Measurements from ENCODE around the gene USP3. TPM values are rescaled to one million over a fixed set of nuclear protein-coding genes. Genes with fewer than 3 reads are reported as not detected.
A peak's percentile ranks its signal among the peaks of the same experiment; 100 is the strongest.
"Not testable (repeated sequence)": the region's sequence is repeated elsewhere in the genome, so short reads cannot be mapped to it uniquely, and the experiment has no call there.

USP3 gene
- total and polyA plus RNA-seq, 9 donors: 15.0 to 34.5 (median 22.0) TPM

GRCh38 chr15:63617627-63618026 lies 113.2 kb downstream of the USP3 start:
- not testable (repeated sequence) for H3K27ac ChIP-seq (ENCODE audit: low read length); H3K4me1 ChIP-seq (ENCODE audit: control insufficient read depth, insufficient read depth, low read length); H3K4me3 ChIP-seq (ENCODE audit: low read length); H3K9me3 ChIP-seq (replicated peaks; ENCODE audit: control insufficient read depth, low read depth, low read length); DNase-seq; H3K27me3 ChIP-seq (ENCODE audit: control insufficient read depth, insufficient read depth, low read length)
- peaks cover 38% of the 10 kb centered on the region for H3K36me3 ChIP-seq (ENCODE audit: control insufficient read depth, insufficient read depth, low read length)
- WGBS (ENCODE audit: insufficient coverage): no CpG with 5 or more reads among the region's 3 CpGs

GRCh38 chr15:63620760-63621159 lies 116.4 kb downstream of the USP3 start:
- no CpG with 5 or more reads among the region's 2 CpGs for WGBS (ENCODE audit: insufficient coverage)
- DNase-seq; H3K9me3 ChIP-seq (replicated peaks; ENCODE audit: control insufficient read depth, low read depth, low read length); H3K27me3 ChIP-seq (ENCODE audit: control insufficient read depth, insufficient read depth, low read length); H3K4me1 ChIP-seq (ENCODE audit: control insufficient read depth, insufficient read depth, low read length); H3K4me3 ChIP-seq (ENCODE audit: low read length); H3K27ac ChIP-seq (ENCODE audit: low read length): not testable (repeated sequence)
- peaks cover 35% of the 10 kb centered on the region for H3K36me3 ChIP-seq (ENCODE audit: control insufficient read depth, insufficient read depth, low read length)

- DNase-seq: no peak
- H3K4me1 ChIP-seq (ENCODE audit: control insufficient read depth, insufficient read depth, low read length): no peaks in the 10 kb centered on the region
- no peak overlapping the region for H3K4me3 ChIP-seq (ENCODE audit: low read length)
- 92% methylated on average over 5 of the region's 8 CpGs for WGBS (ENCODE audit: insufficient coverage)
- no peaks in the 10 kb centered on the region for H3K9me3 ChIP-seq (replicated peaks; ENCODE audit: control insufficient read depth, low read depth, low read length)
- peaks cover 43% of the 10 kb centered on the region for H3K36me3 ChIP-seq (ENCODE audit: control insufficient read depth, insufficient read depth, low read length)
- H3K27me3 ChIP-seq (ENCODE audit: control insufficient read depth, insufficient read depth, low read length): no peaks in the 10 kb centered on the region
- no peak overlapping the region for H3K27ac ChIP-seq (ENCODE audit: low read length)
Measured at GRCh38 chr15:63623232-63623969, 119.0 kb downstream of the USP3 start.

- no peak overlapping the region for H3K4me3 ChIP-seq (ENCODE audit: low read length)
- no peaks in the 10 kb centered on the region for H3K9me3 ChIP-seq (replicated peaks; ENCODE audit: control insufficient read depth, low read depth, low read length)
- WGBS (ENCODE audit: insufficient coverage): no CpG with 5 or more reads among the region's 1 CpG
- DNase-seq: no peak
- peaks cover 71% of the 10 kb centered on the region for H3K36me3 ChIP-seq (ENCODE audit: control insufficient read depth, insufficient read depth, low read length)
- no peaks in the 10 kb centered on the region for H3K4me1 ChIP-seq (ENCODE audit: control insufficient read depth, insufficient read depth, low read length)
- no peak overlapping the region for H3K27ac ChIP-seq (ENCODE audit: low read length)
- H3K27me3 ChIP-seq (ENCODE audit: control insufficient read depth, insufficient read depth, low read length): no peaks in the 10 kb centered on the region
Measured at GRCh38 chr15:63626955-63627354, 122.6 kb downstream of the USP3 start.

GRCh38 chr15:63628123-63628822 lies 123.9 kb downstream of the USP3 start:
- no peak overlapping the region for H3K27ac ChIP-seq (ENCODE audit: low read length)

GRCh38 chr15:63630036-63630751 lies 125.8 kb downstream of the USP3 start:
- H3K27ac ChIP-seq (ENCODE audit: low read length): no peak overlapping the region
- H3K4me1 ChIP-seq (ENCODE audit: control insufficient read depth, insufficient read depth, low read length): no peaks in the 10 kb centered on the region
- no peak for DNase-seq
- H3K9me3 ChIP-seq (replicated peaks; ENCODE audit: control insufficient read depth, low read depth, low read length): no peaks in the 10 kb centered on the region
- no peaks in the 10 kb centered on the region for H3K27me3 ChIP-seq (ENCODE audit: control insufficient read depth, insufficient read depth, low read length)
- peaks cover 65% of the 10 kb centered on the region for H3K36me3 ChIP-seq (ENCODE audit: control insufficient read depth, insufficient read depth, low read length)
- WGBS (ENCODE audit: insufficient coverage): no CpG with 5 or more reads among the region's 7 CpGs
- no peak overlapping the region for H3K4me3 ChIP-seq (ENCODE audit: low read length)

More at GRCh38 chr15:63628123-63628822, 123.9 kb downstream of the USP3 start:
- peaks cover 72% of the 10 kb centered on the region for H3K36me3 ChIP-seq (ENCODE audit: control insufficient read depth, insufficient read depth, low read length)
- 92% methylated on average over 6 of the region's 13 CpGs for WGBS (ENCODE audit: insufficient coverage)
- H3K4me1 ChIP-seq (ENCODE audit: control insufficient read depth, insufficient read depth, low read length): no peaks in the 10 kb centered on the region
- no peaks in the 10 kb centered on the region for H3K27me3 ChIP-seq (ENCODE audit: control insufficient read depth, insufficient read depth, low read length)
- no peak overlapping the region for H3K4me3 ChIP-seq (ENCODE audit: low read length)
- peak; percentile 32 for DNase-seq
- H3K9me3 ChIP-seq (replicated peaks; ENCODE audit: control insufficient read depth, low read depth, low read length): no peaks in the 10 kb centered on the region

GRCh38 chr15:63633312-63633711 lies 128.9 kb downstream of the USP3 start:
- H3K36me3 ChIP-seq (ENCODE audit: control insufficient read depth, insufficient read depth, low read length): peaks cover 58% of the 10 kb centered on the region
- H3K27me3 ChIP-seq (ENCODE audit: control insufficient read depth, insufficient read depth, low read length): no peaks in the 10 kb centered on the region
- no peaks in the 10 kb centered on the region for H3K4me1 ChIP-seq (ENCODE audit: control insufficient read depth, insufficient read depth, low read length)
- H3K4me3 ChIP-seq (ENCODE audit: low read length): no peak overlapping the region
- no peak for DNase-seq
- no CpG with 5 or more reads among the region's 2 CpGs for WGBS (ENCODE audit: insufficient coverage)
- H3K27ac ChIP-seq (ENCODE audit: low read length): no peak overlapping the region
- no peaks in the 10 kb centered on the region for H3K9me3 ChIP-seq (replicated peaks; ENCODE audit: control insufficient read depth, low read depth, low read length)

GRCh38 chr15:63634154-63634553 lies 129.8 kb downstream of the USP3 start:
- Histone ChIP-seq H3K27me3 (ENCODE audit: control insufficient read depth, insufficient read depth, low read length) (no peaks in the 10 kb centered on the region), H3K36me3 (ENCODE audit: control insufficient read depth, insufficient read depth, low read length) (peaks cover 59% of the 10 kb centered on the region), H3K9me3 (replicated peaks; ENCODE audit: control insufficient read depth, low read depth, low read length) (no peaks in the 10 kb centered on the region), H3K4me3 (ENCODE audit: low read length) (no peak overlapping the region), H3K27ac (ENCODE audit: low read length) (no peak overlapping the region), H3K4me1 (ENCODE audit: control insufficient read depth, insufficient read depth, low read length) (no peaks in the 10 kb centered on the region)
- DNase-seq: no peak
- WGBS (ENCODE audit: insufficient coverage): no CpG with 5 or more reads among the region's 1 CpG

GRCh38 chr15:63636518-63637061 lies 132.2 kb downstream of the USP3 start:
- H3K27me3 ChIP-seq (ENCODE audit: control insufficient read depth, insufficient read depth, low read length): no peaks in the 10 kb centered on the region
- no peak overlapping the region for H3K27ac ChIP-seq (ENCODE audit: low read length)
- H3K4me1 ChIP-seq (ENCODE audit: control insufficient read depth, insufficient read depth, low read length): no peaks in the 10 kb centered on the region
- DNase-seq: no peak
- no peak overlapping the region for H3K4me3 ChIP-seq (ENCODE audit: low read length)
- H3K36me3 ChIP-seq (ENCODE audit: control insufficient read depth, insufficient read depth, low read length): peaks cover 47% of the 10 kb centered on the region
- H3K9me3 ChIP-seq (replicated peaks; ENCODE audit: control insufficient read depth, low read depth, low read length): no peaks in the 10 kb centered on the region
- WGBS (ENCODE audit: insufficient coverage): 88% methylated on average over 6 of the region's 9 CpGs

- H3K4me1 ChIP-seq (ENCODE audit: control insufficient read depth, insufficient read depth, low read length): no peaks in the 10 kb centered on the region
- no peak overlapping the region for H3K4me3 ChIP-seq (ENCODE audit: low read length)
- WGBS (ENCODE audit: insufficient coverage): no CpG with 5 or more reads among the region's 1 CpG
- no peaks in the 10 kb centered on the region for H3K9me3 ChIP-seq (replicated peaks; ENCODE audit: control insufficient read depth, low read depth, low read length)
- H3K36me3 ChIP-seq (ENCODE audit: control insufficient read depth, insufficient read depth, low read length): peaks cover 31% of the 10 kb centered on the region
- no peaks in the 10 kb centered on the region for H3K27me3 ChIP-seq (ENCODE audit: control insufficient read depth, insufficient read depth, low read length)
- no peak overlapping the region for H3K27ac ChIP-seq (ENCODE audit: low read length)
- no peak for DNase-seq
Measured at GRCh38 chr15:63638839-63639238, 134.4 kb downstream of the USP3 start.

Measured in muscle of leg (tissue), 11 donors.